CD4-positive, alpha-beta T cell (primary cell): ENCODE results near the gene CYBRD1. TPM values are rescaled to one million over a fixed set of nuclear protein-coding genes. Genes with fewer than 3 reads are reported as not detected.

Source experiments
- ATAC-seq: fragments of 200-7000 bp; cut with Tn5 transposase; one replicate; pipeline ENCODE4 v1.10.0; 2022; ENCODE audit warnings: mild to moderate bottlenecking; ENCODE audit not compliant: poor library complexity
- CTCF ChIA-PET: fragments of 350-600 bp; sonication (Branson Sonifier 250); formaldehyde crosslinking; loops from one replicate; lab custom pipeline; 2021; ENCODE audit warnings: antibody characterized with exemption, inconsistent platforms; lab: Charles Lee
- POLR2A ChIA-PET: fragments of 350-600 bp; sonication (Branson Sonifier 250); formaldehyde crosslinking; loops from one replicate; lab custom pipeline; 2021; ENCODE audit warnings: antibody characterized with exemption, inconsistent platforms; lab: Charles Lee
- DNase-seq, 14 experiments: peaks; one replicate each; pipeline ENCODE4 v3.0.0-alpha.2; 2013 to 2020; ENCODE audit warnings: mixed read lengths in 2 of 14
- H3K27ac ChIP-seq, 2 donors: one replicate each; pipeline versions ENCODE4 v1.5.1 to v1.7.0; 2013; ENCODE audit warnings: low read length in 2 of 2, low read depth in 1 of 2, mild to moderate bottlenecking in 1 of 2
- H3K27me3 ChIP-seq, 2 experiments: 1 replicate in 1 of 2; 2 replicates in 1 of 2; pipeline versions ENCODE4 v1.6.1 to v1.7.0; 2013; ENCODE audit warnings: low read length in 2 of 2, control low read depth in 1 of 2, mild to moderate bottlenecking in 1 of 2, moderate library complexity in 1 of 2; ENCODE audit not compliant: insufficient read depth in 2 of 2, control insufficient read depth in 1 of 2
- H3K36me3 ChIP-seq: one replicate; pipeline ENCODE4 v1.6.1; 2013; ENCODE audit warnings: low read length, control low read depth; ENCODE audit not compliant: insufficient read depth
- H3K4me1 ChIP-seq: one replicate; pipeline ENCODE4 v1.6.1; 2013; ENCODE audit warnings: low read length, control low read depth; ENCODE audit not compliant: insufficient read depth
- H3K4me3 ChIP-seq: one replicate; pipeline ENCODE4 v1.5.1; 2013; ENCODE audit warnings: mild to moderate bottlenecking, low read length, moderate library complexity
- H3K9me3 ChIP-seq, 2 experiments: 1 replicate in 1 of 2; 2 replicates in 1 of 2; pipeline versions ENCODE4 v1.6.1 to v1.7.0; 2013; ENCODE audit warnings: low read length in 2 of 2, mild to moderate bottlenecking in 2 of 2, control low read depth in 1 of 2, moderate library complexity in 1 of 2; ENCODE audit not compliant: control insufficient read depth in 1 of 2, insufficient read depth in 1 of 2
- H3K27ac Mint-ChIP-seq: one replicate; pipeline ENCODE4 v1.8.0; 2020; ENCODE audit warnings: mixed read lengths
- H3K27me3 Mint-ChIP-seq: one replicate; pipeline ENCODE4 v1.8.0; 2021; ENCODE audit warnings: mixed read lengths
- H3K36me3 Mint-ChIP-seq: one replicate; pipeline ENCODE4 v1.8.0; 2021; ENCODE audit warnings: low read depth, mixed read lengths
- H3K4me1 Mint-ChIP-seq: one replicate; pipeline ENCODE4 v1.8.0; 2021; ENCODE audit warnings: low read depth, mixed read lengths
- H3K4me3 Mint-ChIP-seq: one replicate; pipeline ENCODE4 v1.8.0; 2020; ENCODE audit warnings: mild to moderate bottlenecking, mixed read lengths
- H3K9me3 Mint-ChIP-seq: one replicate; pipeline ENCODE4 v1.8.0; 2020; ENCODE audit warnings: mixed read lengths
- intact Hi-C, 2 experiments: fragments of 100-400 bp; cut with DNase I in 1 of 2; cut with micrococcal nuclease in 1 of 2; formaldehyde crosslinking; loops; one replicate each; pipeline versions ENCODE4 v1.15.1 to v1.9.0; 2023 to 2025; cut with DNase I, micrococcal nuclease
- total RNA-seq, 174 experiments: library from RNA in 2 of 174; stranded (reverse) in 2 of 174; gene quantifications; one replicate each; pipeline ENCODE4 v1.2.3 and lab custom pipeline; 2021 to 2026
- TF ChIP-seq, protein P1 (sequence below): fragments of 200-600 bp; IDR thresholded peaks from one replicate; pipeline ENCODE4 v1.8.0; 2022; ENCODE audit warnings: antibody characterized with exemption, mild to moderate bottlenecking

The CYBRD1 gene
- total RNA-seq, 2 experiments from 2014 or later, result 0.27 to 0.45 TPM

- H3K27me3 ChIP-seq, result no peaks in the 10 kb centered on the region
- no peak overlapping the region for H3K27ac Mint-ChIP-seq
- TF ChIP-seq, protein P1, sequence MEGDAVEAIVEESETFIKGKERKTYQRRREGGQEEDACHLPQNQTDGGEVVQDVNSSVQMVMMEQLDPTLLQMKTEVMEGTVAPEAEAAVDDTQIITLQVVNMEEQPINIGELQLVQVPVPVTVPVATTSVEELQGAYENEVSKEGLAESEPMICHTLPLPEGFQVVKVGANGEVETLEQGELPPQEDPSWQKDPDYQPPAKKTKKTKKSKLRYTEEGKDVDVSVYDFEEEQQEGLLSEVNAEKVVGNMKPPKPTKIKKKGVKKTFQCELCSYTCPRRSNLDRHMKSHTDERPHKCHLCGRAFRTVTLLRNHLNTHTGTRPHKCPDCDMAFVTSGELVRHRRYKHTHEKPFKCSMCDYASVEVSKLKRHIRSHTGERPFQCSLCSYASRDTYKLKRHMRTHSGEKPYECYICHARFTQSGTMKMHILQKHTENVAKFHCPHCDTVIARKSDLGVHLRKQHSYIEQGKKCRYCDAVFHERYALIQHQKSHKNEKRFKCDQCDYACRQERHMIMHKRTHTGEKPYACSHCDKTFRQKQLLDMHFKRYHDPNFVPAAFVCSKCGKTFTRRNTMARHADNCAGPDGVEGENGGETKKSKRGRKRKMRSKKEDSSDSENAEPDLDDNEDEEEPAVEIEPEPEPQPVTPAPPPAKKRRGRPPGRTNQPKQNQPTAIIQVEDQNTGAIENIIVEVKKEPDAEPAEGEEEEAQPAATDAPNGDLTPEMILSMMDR, result no peak
- ChIA-PET POLR2A (no interaction called here), CTCF (no interaction called here)
- no peak overlapping the region for H3K27ac ChIP-seq
- ATAC-seq (no peak), DNase-seq (no peak)
- H3K9me3 ChIP-seq, result no peaks in the 10 kb centered on the region
- H3K4me3 ChIP-seq, result no peak overlapping the region
- no peaks in the 10 kb centered on the region for H3K9me3 Mint-ChIP-seq
- H3K4me1 Mint-ChIP-seq, result no peaks in the 10 kb centered on the region
- no peaks in the 10 kb centered on the region for H3K4me1 ChIP-seq
- no peaks in the 10 kb centered on the region for H3K36me3 ChIP-seq
- no peaks in the 10 kb centered on the region for H3K27me3 Mint-ChIP-seq
- H3K36me3 Mint-ChIP-seq, result no peaks in the 10 kb centered on the region
- intact Hi-C loops, result no loop called here
- H3K4me3 Mint-ChIP-seq, result no peak overlapping the region
Measured at GRCh38 chr2:171509945-171510731, 12.1 kb upstream of the CYBRD1 start.

GRCh38 chr2:171512014-171512413 is 10.3 kb upstream of the CYBRD1 start:
- no peaks in the 10 kb centered on the region for H3K4me1 ChIP-seq
- CTCF ChIA-PET, result no interaction called here
- no peaks in the 10 kb centered on the region for H3K9me3 ChIP-seq
- ATAC-seq (no peak), DNase-seq (no peak)
- H3K27ac Mint-ChIP-seq, result no peak overlapping the region
- TF ChIP-seq, protein P1, result no peak
- no peaks in the 10 kb centered on the region for H3K27me3 ChIP-seq
- no peaks in the 10 kb centered on the region for H3K36me3 Mint-ChIP-seq
- POLR2A ChIA-PET, result no interaction called here
- no peaks in the 10 kb centered on the region for H3K4me1 Mint-ChIP-seq
- intact Hi-C loops, result no loop called here
- no peak overlapping the region for H3K4me3 Mint-ChIP-seq
- no peak overlapping the region for H3K27ac ChIP-seq
- H3K36me3 ChIP-seq, result no peaks in the 10 kb centered on the region
- H3K9me3 Mint-ChIP-seq, result no peaks in the 10 kb centered on the region
- H3K4me3 ChIP-seq, result no peak overlapping the region
- peaks cover 5% of the 10 kb centered on the region for H3K27me3 Mint-ChIP-seq

DNA sequence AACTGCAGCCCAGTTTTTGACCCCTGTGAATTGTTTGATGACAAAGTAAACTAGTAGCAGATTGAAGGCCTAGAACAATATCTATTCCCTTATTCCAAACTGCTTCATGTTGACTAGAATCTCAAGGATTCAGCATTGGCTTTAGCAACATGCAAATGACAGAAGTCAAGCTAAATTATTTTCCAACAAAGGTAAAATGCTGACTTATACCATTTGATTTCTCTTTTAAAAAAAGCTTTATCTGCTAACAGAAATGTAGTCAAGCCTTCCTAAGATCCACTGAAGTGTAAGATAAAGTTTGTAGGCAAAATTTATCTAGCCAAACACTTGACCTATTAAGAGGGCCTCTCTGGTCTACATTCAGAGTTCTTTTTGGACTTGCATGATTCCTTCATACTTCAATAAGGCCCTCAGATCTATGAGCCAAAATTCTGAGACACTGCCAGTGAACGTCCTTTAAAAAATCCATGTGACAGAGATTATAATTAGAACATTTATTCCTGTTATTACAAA is 9.5 kb upstream of the CYBRD1 start:
- TF ChIP-seq, protein P1, result no peak
- no peaks in the 10 kb centered on the region for H3K27me3 ChIP-seq
- intact Hi-C loops, result no loop called here
- POLR2A ChIA-PET, result no interaction called here
- no peaks in the 10 kb centered on the region for H3K9me3 ChIP-seq
- CTCF ChIA-PET, result no interaction called here
- DNase-seq (no peak), ATAC-seq (no peak)
- H3K4me3 ChIP-seq, result no peak overlapping the region
- no peak overlapping the region for H3K4me3 Mint-ChIP-seq
- H3K4me1 Mint-ChIP-seq, result no peaks in the 10 kb centered on the region
- H3K36me3 Mint-ChIP-seq, result no peaks in the 10 kb centered on the region
- H3K4me1 ChIP-seq, result no peaks in the 10 kb centered on the region
- H3K27ac Mint-ChIP-seq, result no peak overlapping the region
- no peak overlapping the region for H3K27ac ChIP-seq
- no peaks in the 10 kb centered on the region for H3K36me3 ChIP-seq
- H3K27me3 Mint-ChIP-seq, result peaks cover 5% of the 10 kb centered on the region
- H3K9me3 Mint-ChIP-seq, result no peaks in the 10 kb centered on the region
